Keratinocyte (primary cell): ENCODE results near the gene TBL1XR1.

Experiments used
- EZH2 ChIP-seq: IDR thresholded peaks from one replicate; pipeline ENCODE4 v1.6.1; 2012; ENCODE audit warnings: inconsistent platforms, mild to moderate bottlenecking, low read length, moderate library complexity
- TF ChIP-seq, protein P1 (sequence below), 3 experiments: IDR thresholded peaks in 1 of 3; conservative IDR thresholded peaks in 1 of 3; optimal IDR thresholded peaks in 1 of 3; 2 replicates in 2 of 3; 3 replicates in 1 of 3; pipeline versions ENCODE3 to v1.5.1; 2011; ENCODE audit warnings: low read length in 3 of 3, mild to moderate bottlenecking in 3 of 3, moderate library complexity in 2 of 3, control low read depth in 1 of 3, inconsistent platforms in 1 of 3; ENCODE audit not compliant: insufficient read depth in 2 of 3; ENCODE audit errors: extremely low read depth in 1 of 3

DNA sequence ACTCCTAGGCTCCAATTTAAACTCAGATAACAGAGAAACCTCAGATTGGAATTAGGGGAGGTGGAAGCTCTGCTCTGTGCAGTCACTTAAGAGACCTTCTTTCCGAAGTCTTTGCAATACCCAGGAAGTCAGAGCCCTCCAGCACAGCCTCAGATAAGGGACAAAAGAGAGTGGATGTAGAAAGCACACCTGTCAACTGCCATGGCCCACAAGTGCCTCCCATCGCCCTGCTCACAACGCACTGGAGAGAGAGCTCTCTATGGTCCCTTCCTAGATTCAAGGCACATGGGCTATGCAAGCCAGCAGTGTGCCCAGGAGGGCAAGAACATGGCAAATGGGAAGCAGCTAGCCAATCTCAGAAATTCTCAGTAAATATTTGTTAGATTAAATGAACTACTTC, 47.3 kb upstream of the TBL1XR1 start:
- TF ChIP-seq, protein P1, sequence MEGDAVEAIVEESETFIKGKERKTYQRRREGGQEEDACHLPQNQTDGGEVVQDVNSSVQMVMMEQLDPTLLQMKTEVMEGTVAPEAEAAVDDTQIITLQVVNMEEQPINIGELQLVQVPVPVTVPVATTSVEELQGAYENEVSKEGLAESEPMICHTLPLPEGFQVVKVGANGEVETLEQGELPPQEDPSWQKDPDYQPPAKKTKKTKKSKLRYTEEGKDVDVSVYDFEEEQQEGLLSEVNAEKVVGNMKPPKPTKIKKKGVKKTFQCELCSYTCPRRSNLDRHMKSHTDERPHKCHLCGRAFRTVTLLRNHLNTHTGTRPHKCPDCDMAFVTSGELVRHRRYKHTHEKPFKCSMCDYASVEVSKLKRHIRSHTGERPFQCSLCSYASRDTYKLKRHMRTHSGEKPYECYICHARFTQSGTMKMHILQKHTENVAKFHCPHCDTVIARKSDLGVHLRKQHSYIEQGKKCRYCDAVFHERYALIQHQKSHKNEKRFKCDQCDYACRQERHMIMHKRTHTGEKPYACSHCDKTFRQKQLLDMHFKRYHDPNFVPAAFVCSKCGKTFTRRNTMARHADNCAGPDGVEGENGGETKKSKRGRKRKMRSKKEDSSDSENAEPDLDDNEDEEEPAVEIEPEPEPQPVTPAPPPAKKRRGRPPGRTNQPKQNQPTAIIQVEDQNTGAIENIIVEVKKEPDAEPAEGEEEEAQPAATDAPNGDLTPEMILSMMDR (optimal IDR thresholded peaks at IDR 0.05 in 1 of 3, IDR thresholded peaks at IDR 0.05 in 1 of 3, conservative IDR thresholded peaks at IDR 0.05 in 1 of 3; ENCODE audit: extremely low read depth in 1 of 3, insufficient read depth in 2 of 3, low read length in 3 of 3): no peak
- no peak for TF ChIP-seq EZH2
